Calu3 (cell line): ENCODE data around the gene DNAJB5. TPM values are rescaled to one million over a fixed set of nuclear protein-coding genes. Genes with fewer than 3 reads are reported as not detected.

Source experiments
- BruUV-seq: library from RNA; stranded (reverse); fragments of 400-500 nt; replicated peaks from 2 replicates; lab custom pipeline; 2021; lab: Mats Ljungman, UMichigan
- CTCF ChIA-PET: fragments of 300-600 bp; sonication (Branson Sonifier 250); formaldehyde crosslinking; loops from one replicate; lab custom pipeline; 2022; ENCODE audit warnings: antibody characterized with exemption; lab: Charles Lee
- DNase-seq: peaks from one replicate; pipeline ENCODE4 v3.0.0; 2022
- H3K27ac Mint-ChIP-seq: one replicate; pipeline ENCODE4 v1.8.0; 2022; ENCODE audit warnings: mixed read lengths; ENCODE audit not compliant: unreplicated experiment
- H3K27me3 Mint-ChIP-seq: one replicate; pipeline ENCODE4 v1.8.0; 2022; ENCODE audit warnings: mixed read lengths; ENCODE audit not compliant: unreplicated experiment
- H3K36me3 Mint-ChIP-seq: one replicate; pipeline ENCODE4 v1.8.0; 2022; ENCODE audit warnings: mild to moderate bottlenecking, moderate library complexity, mixed read lengths; ENCODE audit not compliant: insufficient read depth, unreplicated experiment
- H3K4me1 Mint-ChIP-seq: one replicate; pipeline ENCODE4 v1.8.0; 2022; ENCODE audit warnings: mild to moderate bottlenecking, low read depth, mixed read lengths; ENCODE audit not compliant: unreplicated experiment
- H3K4me3 Mint-ChIP-seq: one replicate; pipeline ENCODE4 v1.8.0; 2022; ENCODE audit warnings: mild to moderate bottlenecking, low read depth, moderate library complexity, mixed read lengths; ENCODE audit not compliant: unreplicated experiment
- H3K9me3 Mint-ChIP-seq: one replicate; pipeline ENCODE4 v1.8.0; 2022; ENCODE audit warnings: low read depth, mixed read lengths; ENCODE audit not compliant: unreplicated experiment
- CTCF ChIP-seq: fragments of 200-600 bp; IDR thresholded peaks from one replicate; pipeline ENCODE4 v1.8.0; 2022; ENCODE audit warnings: antibody characterized with exemption; ENCODE audit not compliant: unreplicated experiment
- intact Hi-C: fragments of 100-400 bp; cut with micrococcal nuclease; formaldehyde crosslinking; loops from one replicate; pipeline ENCODE4 v1.10.0; 2022; ENCODE audit not compliant: unreplicated experiment
- total RNA-seq: library from RNA; stranded (reverse); gene quantifications from 2 replicates; pipeline ENCODE4 v1.2.3, GENCODE V29; 2022

Gene DNAJB5
- total RNA-seq, 1 experiment from 2014 or later, result 3.1 TPM

DNA sequence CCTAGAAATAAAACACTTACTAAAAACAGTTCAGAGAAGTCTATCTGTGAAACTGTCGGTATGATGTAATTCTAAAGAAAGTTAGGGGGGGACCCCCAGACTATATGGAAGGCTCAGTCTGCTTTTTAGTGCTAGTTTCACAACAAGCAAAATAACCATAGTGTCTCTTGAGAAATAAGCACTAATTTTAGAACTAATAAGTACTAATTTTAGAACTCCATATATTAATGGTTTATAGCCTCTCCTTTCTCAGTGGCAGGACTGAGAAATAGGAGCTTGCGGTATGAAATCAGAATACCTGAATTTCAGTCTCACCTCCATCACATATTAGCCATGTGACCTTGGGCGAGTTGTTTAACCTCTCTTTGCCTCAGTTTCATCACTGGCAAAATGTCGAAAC is 32.9 kb upstream of the DNAJB5 start:
- intact Hi-C loops, result no loop called here
- TF ChIP-seq CTCF, result no peak
- H3K4me3 Mint-ChIP-seq, result no peak overlapping the region
- H3K36me3 Mint-ChIP-seq, result no peaks in the 10 kb centered on the region
- H3K27ac Mint-ChIP-seq, result no peak overlapping the region
- no TSS peak for BruUV-seq
- H3K9me3 Mint-ChIP-seq, result no peaks in the 10 kb centered on the region
- CTCF ChIA-PET, result no interaction called here
- no peak for DNase-seq
- peaks cover 79% of the 10 kb centered on the region for H3K27me3 Mint-ChIP-seq
- H3K4me1 Mint-ChIP-seq, result peaks cover 11% of the 10 kb centered on the region

GRCh38 chr9:34957492-34958410 is 31.8 kb upstream of the DNAJB5 start, which contains the start of gene PHF24:
TSS of gene PHF24 (plus strand) at chr9:34958285. CDS start at chr9:34971299, 13,014 bp downstream.
- DNase-seq, result peak; percentile 3
- CTCF ChIA-PET, result no interaction called here
- no peak within 1 kb of the TSS for H3K27ac Mint-ChIP-seq
- H3K36me3 Mint-ChIP-seq, result no peaks in the 10 kb centered on the region
- intact Hi-C loops, result no loop called here
- no TSS peak for BruUV-seq
- no peak within 1 kb of the TSS for H3K4me3 Mint-ChIP-seq
- H3K4me1 Mint-ChIP-seq, result peaks cover 21% of the 10 kb centered on the region
- no peak for TF ChIP-seq CTCF
- no peaks in the 10 kb centered on the region for H3K9me3 Mint-ChIP-seq
- H3K27me3 Mint-ChIP-seq, result peaks cover 70% of the 10 kb centered on the region

DNA sequence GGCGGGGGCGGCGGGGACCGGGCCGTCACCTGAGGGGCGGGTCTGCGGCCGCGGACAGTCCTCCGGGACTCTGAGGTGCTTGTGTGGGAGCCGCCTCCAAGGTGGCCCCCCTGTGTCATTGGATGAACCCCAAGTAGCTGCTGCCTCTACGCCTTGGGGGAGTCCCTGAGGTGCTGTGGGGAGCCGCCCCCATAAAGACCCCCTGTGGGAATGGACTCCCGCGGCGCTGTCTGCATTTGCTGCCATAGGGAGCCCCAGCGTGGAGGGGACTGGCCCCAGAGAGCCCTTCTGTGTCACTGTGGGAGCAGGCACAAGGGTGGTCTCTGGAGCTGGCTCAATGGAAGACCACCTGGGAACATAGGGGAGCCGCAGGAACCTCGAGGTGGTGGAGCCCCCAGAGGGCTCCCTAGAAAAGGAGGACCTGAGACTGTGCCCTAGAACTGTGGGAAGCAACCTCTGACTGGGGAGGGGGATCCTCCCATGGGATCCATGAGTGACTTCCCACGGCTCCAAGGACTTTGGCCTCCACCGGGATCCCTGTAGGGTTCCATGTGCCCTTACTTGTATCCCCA is 31.0 kb upstream of the DNAJB5 start:
- peaks cover 65% of the 10 kb centered on the region for H3K27me3 Mint-ChIP-seq
- no peaks in the 10 kb centered on the region for H3K9me3 Mint-ChIP-seq
- BruUV-seq, result no TSS peak
- intact Hi-C loops, result no loop called here
- CTCF ChIA-PET, result interaction anchor here (0.6 kb wide), 1 partner anchor 570 kb away, joined by 3 read pairs; no protein-coding TSS in a partner anchor
- H3K27ac Mint-ChIP-seq, result no peak overlapping the region
- H3K36me3 Mint-ChIP-seq, result no peaks in the 10 kb centered on the region
- TF ChIP-seq CTCF, result no peak
- no peak for DNase-seq
- peaks cover 21% of the 10 kb centered on the region for H3K4me1 Mint-ChIP-seq
- H3K4me3 Mint-ChIP-seq, result no peak overlapping the region

DNA sequence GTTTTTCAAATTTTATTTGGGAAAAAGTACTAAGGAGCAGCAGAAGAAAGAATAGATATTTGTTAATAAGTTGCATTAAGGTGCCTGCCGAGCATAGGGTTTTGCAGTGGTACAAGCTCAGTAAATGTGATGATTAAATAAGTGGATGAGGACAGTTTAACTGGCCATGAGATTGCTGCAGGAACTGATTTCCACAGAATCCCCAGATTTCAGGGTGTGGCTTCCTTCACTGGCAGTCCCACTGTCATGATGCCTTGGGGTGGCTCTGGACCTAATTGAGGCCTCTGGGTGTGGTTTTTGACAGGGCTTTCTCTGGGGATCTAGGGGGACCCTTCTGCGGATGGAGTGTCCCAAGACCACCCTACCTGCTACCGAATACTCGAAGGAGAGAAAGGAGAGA is 30.1 kb upstream of the DNAJB5 start:
- Mint-ChIP-seq H3K4me3 (no peak overlapping the region), H3K4me1 (peaks cover 21% of the 10 kb centered on the region), H3K36me3 (no peaks in the 10 kb centered on the region), H3K27me3 (peaks cover 65% of the 10 kb centered on the region), H3K27ac (no peak overlapping the region), H3K9me3 (no peaks in the 10 kb centered on the region)
- no TSS peak for BruUV-seq
- TF ChIP-seq CTCF, result no peak
- no peak for DNase-seq
- intact Hi-C loops, result no loop called here
- CTCF ChIA-PET, result interaction anchor here (0.6 kb wide), 1 partner anchor 569 kb away, joined by 3 read pairs; no protein-coding TSS in a partner anchor
